Measurements from ENCODE around the gene ATRNL1.
"Not testable (repeated sequence)": the region's sequence is repeated elsewhere in the genome, so short reads cannot be mapped to it uniquely, and the experiment has no call there.

Gene ATRNL1

DNA sequence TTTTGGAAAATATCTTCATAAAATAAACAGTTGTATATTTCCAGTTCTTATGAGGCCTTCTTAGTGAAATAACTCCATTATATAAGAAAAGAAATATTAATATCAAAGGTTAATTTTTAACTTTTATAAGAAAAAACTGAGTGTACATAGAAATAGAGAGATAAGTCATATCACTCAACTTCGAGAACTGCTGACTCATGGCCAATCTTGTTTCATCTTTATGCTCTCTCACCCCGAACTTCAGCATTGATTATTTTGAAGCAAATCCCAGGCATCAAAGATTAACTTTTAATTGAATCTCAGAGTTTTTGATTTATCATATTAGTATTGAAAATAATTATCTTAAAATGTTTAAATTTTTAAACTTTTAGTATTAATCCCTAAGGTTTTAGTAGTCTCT is 652.8 kb downstream of the ATRNL1 start:
- WGBS (ENCODE audit: extremely low coverage, insufficient coverage, insufficient read length) = no CpG with 5 or more reads among the region's 2 CpGs

DNA sequence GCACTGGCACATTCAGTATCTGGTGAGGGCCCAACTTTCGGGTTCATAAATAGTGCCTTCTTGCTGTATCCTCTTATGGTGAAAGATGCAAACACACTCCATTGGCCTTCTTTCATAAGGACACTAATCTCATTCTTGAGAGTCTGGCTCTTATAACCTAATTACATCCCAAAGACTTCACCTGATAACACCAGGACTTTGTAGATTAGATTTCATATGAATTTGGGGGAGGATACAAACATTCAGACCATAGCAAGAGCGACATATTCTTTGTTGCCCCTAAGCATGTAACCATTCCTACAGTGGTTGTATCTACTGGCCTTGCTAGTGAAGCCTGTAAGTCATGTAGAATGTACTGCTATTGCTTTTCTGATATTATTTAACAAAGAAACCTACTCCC is 654.6 kb downstream of the ATRNL1 start:
- WGBS (ENCODE audit: extremely low coverage, insufficient coverage, insufficient read length) = no CpG with 5 or more reads among the region's 2 CpGs
- Histone ChIP-seq H3K79me1 (ENCODE audit: low read length) (no peaks in the 10 kb centered on the region), H3K4me1 (ENCODE audit: control insufficient read depth in 1 of 2, insufficient read depth in 2 of 2, low read length in 2 of 2) (no peaks in the 10 kb centered on the region), H3K4me3 (ENCODE audit: low read depth, low read length) (no peak overlapping the region), H3K27ac (ENCODE audit: low read depth, low read length) (no peak overlapping the region), H3K27me3 (ENCODE audit: insufficient read depth, low read length) (no peaks in the 10 kb centered on the region), H3K36me3 (ENCODE audit: control insufficient read depth in 1 of 2, insufficient read depth in 2 of 2, low read length in 2 of 2) (no peaks in the 10 kb centered on the region), H3K9ac (ENCODE audit: low read length) (no peak overlapping the region), H4K8ac (ENCODE audit: low read depth, low read length) (no peak overlapping the region), H2BK5ac (ENCODE audit: low read depth, low read length, poor library complexity) (no peak overlapping the region), H3K14ac (ENCODE audit: low read length) (no peak overlapping the region), H4K91ac (ENCODE audit: low read depth, low read length) (no peak overlapping the region), H3K79me2 (ENCODE audit: control insufficient read depth, insufficient read depth, low read length, poor library complexity) (no peaks in the 10 kb centered on the region), H2AFZ (ENCODE audit: insufficient read depth, low read length, poor library complexity) (no peak overlapping the region), H4K12ac (ENCODE audit: low read depth, low read length) (no peak overlapping the region), H2BK120ac (ENCODE audit: insufficient read depth, low read length, poor library complexity) (no peak overlapping the region), H3K23ac (ENCODE audit: low read length) (no peak overlapping the region), H2BK12ac (ENCODE audit: low read length) (no peak overlapping the region), H2AK5ac (ENCODE audit: low read length) (no peak overlapping the region), H3K18ac (ENCODE audit: low read length) (no peak overlapping the region), H3K4me2 (ENCODE audit: low read length) (no peak overlapping the region), H3K9me3 (ENCODE audit: insufficient read depth, low read depth, low read length) (no peaks in the 10 kb centered on the region), H3K4ac (ENCODE audit: low read depth, low read length) (no peak overlapping the region)
- no peak for DNase-seq

More for the DNA sequence above, 652.8 kb downstream of the ATRNL1 start:
- Histone ChIP-seq H4K8ac (ENCODE audit: low read depth, low read length) (no peak overlapping the region), H3K79me1 (ENCODE audit: low read length) (no peaks in the 10 kb centered on the region), H3K9ac (ENCODE audit: low read length) (no peak overlapping the region), H2AK5ac (ENCODE audit: low read length) (no peak overlapping the region), H3K9me3 (ENCODE audit: insufficient read depth, low read depth, low read length) (no peaks in the 10 kb centered on the region), H3K4ac (ENCODE audit: low read depth, low read length) (no peak overlapping the region), H3K4me3 (ENCODE audit: low read depth, low read length) (no peak overlapping the region), H4K12ac (ENCODE audit: low read depth, low read length) (no peak overlapping the region), H3K27ac (ENCODE audit: low read depth, low read length) (no peak overlapping the region), H3K14ac (ENCODE audit: low read length) (no peak overlapping the region), H2BK5ac (ENCODE audit: low read depth, low read length, poor library complexity) (no peak overlapping the region), H2BK12ac (ENCODE audit: low read length) (no peak overlapping the region), H3K36me3 (ENCODE audit: control insufficient read depth in 1 of 2, insufficient read depth in 2 of 2, low read length in 2 of 2) (no peaks in the 10 kb centered on the region), H3K18ac (ENCODE audit: low read length) (no peak overlapping the region), H3K27me3 (ENCODE audit: insufficient read depth, low read length) (no peaks in the 10 kb centered on the region), H4K91ac (ENCODE audit: low read depth, low read length) (no peak overlapping the region), H3K4me1 (ENCODE audit: control insufficient read depth in 1 of 2, insufficient read depth in 2 of 2, low read length in 2 of 2) (no peaks in the 10 kb centered on the region), H3K23ac (ENCODE audit: low read length) (no peak overlapping the region), H3K79me2 (ENCODE audit: control insufficient read depth, insufficient read depth, low read length, poor library complexity) (no peaks in the 10 kb centered on the region), H2BK120ac (ENCODE audit: insufficient read depth, low read length, poor library complexity) (no peak overlapping the region), H3K4me2 (ENCODE audit: low read length) (no peak overlapping the region), H2AFZ (ENCODE audit: insufficient read depth, low read length, poor library complexity) (no peak overlapping the region)
- DNase-seq = no peak

DNA sequence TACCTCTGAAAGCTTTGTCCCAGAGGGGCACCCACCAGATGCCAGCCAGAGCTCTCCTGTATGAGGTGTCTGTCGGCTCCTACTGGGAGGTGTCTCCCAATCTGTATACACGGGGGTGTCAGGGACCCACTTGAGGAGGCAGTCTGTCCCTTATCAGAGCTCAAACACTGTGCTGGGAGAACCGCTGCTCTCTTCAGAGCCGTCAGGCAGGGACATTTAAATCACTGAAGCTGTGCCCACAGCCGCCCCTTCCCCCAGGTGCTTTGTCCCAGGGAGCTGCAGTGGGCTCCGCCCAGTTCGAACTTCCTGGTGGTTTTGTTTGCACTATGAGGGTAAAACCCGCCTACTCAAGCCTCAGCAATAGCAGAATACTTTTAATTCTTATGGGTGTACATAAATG is 665.3 kb downstream of the ATRNL1 start:
- H3K14ac ChIP-seq (ENCODE audit: low read length); H2BK12ac ChIP-seq (ENCODE audit: low read length); H3K79me2 ChIP-seq (ENCODE audit: control insufficient read depth, insufficient read depth, low read length, poor library complexity); H3K4me1 ChIP-seq (ENCODE audit: control insufficient read depth in 1 of 2, insufficient read depth in 2 of 2, low read length in 2 of 2); H3K18ac ChIP-seq (ENCODE audit: low read length); H4K8ac ChIP-seq (ENCODE audit: low read depth, low read length); H3K9ac ChIP-seq (ENCODE audit: low read length); H3K23ac ChIP-seq (ENCODE audit: low read length); H3K36me3 ChIP-seq (ENCODE audit: control insufficient read depth in 1 of 2, insufficient read depth in 2 of 2, low read length in 2 of 2); H2AK5ac ChIP-seq (ENCODE audit: low read length); H3K9me3 ChIP-seq (ENCODE audit: insufficient read depth, low read depth, low read length); H3K4ac ChIP-seq (ENCODE audit: low read depth, low read length); H2AFZ ChIP-seq (ENCODE audit: insufficient read depth, low read length, poor library complexity); H3K4me3 ChIP-seq (ENCODE audit: low read depth, low read length); H2BK5ac ChIP-seq (ENCODE audit: low read depth, low read length, poor library complexity); H2BK120ac ChIP-seq (ENCODE audit: insufficient read depth, low read length, poor library complexity); H3K4me2 ChIP-seq (ENCODE audit: low read length); H3K27me3 ChIP-seq (ENCODE audit: insufficient read depth, low read length); DNase-seq; H3K79me1 ChIP-seq (ENCODE audit: low read length); H4K91ac ChIP-seq (ENCODE audit: low read depth, low read length); H3K27ac ChIP-seq (ENCODE audit: low read depth, low read length): not testable (repeated sequence)
- no CpG with 5 or more reads among the region's 8 CpGs for WGBS (ENCODE audit: extremely low coverage, insufficient coverage, insufficient read length)
- peak overlapping the region; percentile 75 for H4K12ac ChIP-seq (ENCODE audit: low read depth, low read length)

GRCh38 chr10:115760131-115760530 is 667.0 kb downstream of the ATRNL1 start:
- no peaks in the 10 kb centered on the region for H3K36me3 ChIP-seq (ENCODE audit: control insufficient read depth in 1 of 2, insufficient read depth in 2 of 2, low read length in 2 of 2)
- H3K23ac ChIP-seq (ENCODE audit: low read length) = no peak overlapping the region
- no peak overlapping the region for H3K27ac ChIP-seq (ENCODE audit: low read depth, low read length)
- H2BK12ac ChIP-seq (ENCODE audit: low read length) = no peak overlapping the region
- no peak overlapping the region for H4K8ac ChIP-seq (ENCODE audit: low read depth, low read length)
- no peak overlapping the region for H2BK5ac ChIP-seq (ENCODE audit: low read depth, low read length, poor library complexity)
- H3K27me3 ChIP-seq (ENCODE audit: insufficient read depth, low read length) = no peaks in the 10 kb centered on the region
- no peaks in the 10 kb centered on the region for H3K79me1 ChIP-seq (ENCODE audit: low read length)
- H4K12ac ChIP-seq (ENCODE audit: low read depth, low read length) = no peak overlapping the region
- no peak overlapping the region for H3K4me2 ChIP-seq (ENCODE audit: low read length)
- no peak for DNase-seq
- H3K4me3 ChIP-seq (ENCODE audit: low read depth, low read length) = no peak overlapping the region
- no peak overlapping the region for H2AFZ ChIP-seq (ENCODE audit: insufficient read depth, low read length, poor library complexity)
- H3K9ac ChIP-seq (ENCODE audit: low read length) = no peak overlapping the region
- H4K91ac ChIP-seq (ENCODE audit: low read depth, low read length) = no peak overlapping the region
- H3K4me1 ChIP-seq (ENCODE audit: control insufficient read depth in 1 of 2, insufficient read depth in 2 of 2, low read length in 2 of 2) = no peaks in the 10 kb centered on the region
- no peaks in the 10 kb centered on the region for H3K79me2 ChIP-seq (ENCODE audit: control insufficient read depth, insufficient read depth, low read length, poor library complexity)
- no peak overlapping the region for H2AK5ac ChIP-seq (ENCODE audit: low read length)
- no peak overlapping the region for H3K14ac ChIP-seq (ENCODE audit: low read length)
- no peak overlapping the region for H2BK120ac ChIP-seq (ENCODE audit: insufficient read depth, low read length, poor library complexity)
- WGBS (ENCODE audit: extremely low coverage, insufficient coverage, insufficient read length) = no CpG with 5 or more reads among the region's 1 CpG
- no peaks in the 10 kb centered on the region for H3K9me3 ChIP-seq (ENCODE audit: insufficient read depth, low read depth, low read length)
- H3K18ac ChIP-seq (ENCODE audit: low read length) = no peak overlapping the region
- no peak overlapping the region for H3K4ac ChIP-seq (ENCODE audit: low read depth, low read length)

Measured in trophoblast cell (in vitro differentiated cells and primary cell).